ENCODE data around the gene ATG2B.
"Not testable (repeated sequence)": the region's sequence is repeated elsewhere in the genome, so short reads cannot be mapped to it uniquely, and the experiment has no call there.

ATG2B gene

GRCh38 chr14:96246539-96246847 is 116.6 kb downstream of the ATG2B start:
- H3K4me3 ChIP-seq (ENCODE audit: insufficient read depth, low read depth, low read length): no peak overlapping the region
- no peak overlapping the region for H3K27ac ChIP-seq (ENCODE audit: insufficient read depth, low read depth, low read length, poor library complexity, severe bottlenecking)
- H3K4me1 ChIP-seq (ENCODE audit: control insufficient read depth, insufficient read depth, low read length): no peaks in the 10 kb centered on the region
- H3K9me3 ChIP-seq (ENCODE audit: control insufficient read depth, low read length): no peaks in the 10 kb centered on the region
- 93 to 100% methylated on average over 1 of the region's 1 CpG for WGBS, 2 experiments
- no peaks in the 10 kb centered on the region for H3K27me3 ChIP-seq (ENCODE audit: control insufficient read depth, insufficient read depth, low read length, poor library complexity, severe bottlenecking)
- H3K36me3 ChIP-seq (ENCODE audit: control insufficient read depth, insufficient read depth, low read length): no peaks in the 10 kb centered on the region

DNA sequence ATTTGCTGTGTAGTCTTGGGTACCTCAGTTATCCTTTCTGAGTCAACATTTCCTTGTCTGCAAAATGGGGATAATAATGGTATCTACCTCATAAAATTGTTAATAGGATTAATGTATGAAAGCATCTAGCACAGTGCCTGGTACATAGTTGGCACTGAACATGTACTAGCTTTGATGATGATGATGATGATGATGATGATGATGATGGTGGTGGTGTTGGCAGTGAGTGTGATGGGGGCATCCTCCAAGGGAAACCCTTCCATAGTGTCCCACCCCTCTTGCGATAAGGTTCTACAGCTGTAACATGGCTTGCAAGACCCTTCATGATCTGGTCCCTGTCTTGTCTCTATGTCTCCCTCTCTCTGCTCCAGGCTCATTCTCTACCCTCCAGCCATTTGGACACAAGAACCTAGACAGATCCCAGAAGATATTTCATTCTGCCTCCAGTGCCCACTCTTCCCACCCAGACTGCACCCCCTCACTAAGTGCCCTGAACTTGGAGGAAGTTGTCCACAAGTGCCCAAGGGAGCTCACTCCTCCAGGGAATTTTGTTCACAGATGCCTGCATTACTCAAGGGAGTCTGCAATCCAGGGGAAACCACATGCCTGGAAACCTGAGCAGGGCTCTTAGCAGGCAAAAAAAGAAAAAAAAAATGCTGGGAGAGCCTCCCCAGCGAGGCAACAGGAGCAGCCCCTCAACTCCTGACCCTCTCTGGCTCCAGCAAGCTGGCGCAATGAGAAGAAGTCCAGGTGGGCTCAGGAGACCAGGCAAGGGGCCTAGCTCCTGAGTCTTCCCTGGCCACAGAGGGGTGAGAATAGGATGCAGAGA is 117.2 kb downstream of the ATG2B start:
- no peaks in the 10 kb centered on the region for H3K9me3 ChIP-seq (ENCODE audit: control insufficient read depth, low read length)
- H3K36me3 ChIP-seq (ENCODE audit: control insufficient read depth, insufficient read depth, low read length): no peaks in the 10 kb centered on the region
- H3K4me3 ChIP-seq (ENCODE audit: insufficient read depth, low read depth, low read length): no peak overlapping the region
- 92 to 95% methylated on average over 3 of the region's 3 CpGs for WGBS, 2 experiments
- H3K4me1 ChIP-seq (ENCODE audit: control insufficient read depth, insufficient read depth, low read length): no peaks in the 10 kb centered on the region
- no peaks in the 10 kb centered on the region for H3K27me3 ChIP-seq (ENCODE audit: control insufficient read depth, insufficient read depth, low read length, poor library complexity, severe bottlenecking)
- no peak overlapping the region for H3K27ac ChIP-seq (ENCODE audit: insufficient read depth, low read depth, low read length, poor library complexity, severe bottlenecking)

GRCh38 chr14:96245074-96245473 is 118.1 kb downstream of the ATG2B start:
- H3K4me3 ChIP-seq (ENCODE audit: insufficient read depth, low read depth, low read length); H3K36me3 ChIP-seq (ENCODE audit: control insufficient read depth, insufficient read depth, low read length); H3K4me1 ChIP-seq (ENCODE audit: control insufficient read depth, insufficient read depth, low read length); H3K9me3 ChIP-seq (ENCODE audit: control insufficient read depth, low read length); H3K27ac ChIP-seq (ENCODE audit: insufficient read depth, low read depth, low read length, poor library complexity, severe bottlenecking); H3K27me3 ChIP-seq (ENCODE audit: control insufficient read depth, insufficient read depth, low read length, poor library complexity, severe bottlenecking): not testable (repeated sequence)
- WGBS, 2 experiments: 94 to 98% methylated on average over 3 of the region's 3 CpGs

- 96 to 98% methylated on average over 5 of the region's 5 CpGs for whole genome bisulfite sequencing, 2 experiments
- no peaks in the 10 kb centered on the region for H3K9me3 ChIP-seq (ENCODE audit: control insufficient read depth, low read length)
- no peak overlapping the region for H3K4me3 ChIP-seq (ENCODE audit: insufficient read depth, low read depth, low read length)
- no peak overlapping the region for H3K27ac ChIP-seq (ENCODE audit: insufficient read depth, low read depth, low read length, poor library complexity, severe bottlenecking)
- no peaks in the 10 kb centered on the region for H3K4me1 ChIP-seq (ENCODE audit: control insufficient read depth, insufficient read depth, low read length)
- no peaks in the 10 kb centered on the region for H3K36me3 ChIP-seq (ENCODE audit: control insufficient read depth, insufficient read depth, low read length)
- H3K27me3 ChIP-seq (ENCODE audit: control insufficient read depth, insufficient read depth, low read length, poor library complexity, severe bottlenecking): no peaks in the 10 kb centered on the region
Observed at GRCh38 chr14:96243785-96244184, 119.4 kb downstream of the ATG2B start.

- H3K36me3 ChIP-seq (ENCODE audit: control insufficient read depth, insufficient read depth, low read length): no peaks in the 10 kb centered on the region
- WGBS, 2 experiments: 92 to 93% methylated on average over 10 of the region's 10 CpGs
- no peak overlapping the region for H3K27ac ChIP-seq (ENCODE audit: insufficient read depth, low read depth, low read length, poor library complexity, severe bottlenecking)
- no peaks in the 10 kb centered on the region for H3K27me3 ChIP-seq (ENCODE audit: control insufficient read depth, insufficient read depth, low read length, poor library complexity, severe bottlenecking)
- H3K4me1 ChIP-seq (ENCODE audit: control insufficient read depth, insufficient read depth, low read length): no peaks in the 10 kb centered on the region
- H3K9me3 ChIP-seq (ENCODE audit: control insufficient read depth, low read length): no peaks in the 10 kb centered on the region
- H3K4me3 ChIP-seq (ENCODE audit: insufficient read depth, low read depth, low read length): no peak overlapping the region
Observed at GRCh38 chr14:96242126-96242525, 121.0 kb downstream of the ATG2B start.

GRCh38 chr14:96240641-96241040 is 122.5 kb downstream of the ATG2B start:
- no peak overlapping the region for H3K4me3 ChIP-seq (ENCODE audit: insufficient read depth, low read depth, low read length)
- no peaks in the 10 kb centered on the region for H3K9me3 ChIP-seq (ENCODE audit: control insufficient read depth, low read length)
- no peaks in the 10 kb centered on the region for H3K27me3 ChIP-seq (ENCODE audit: control insufficient read depth, insufficient read depth, low read length, poor library complexity, severe bottlenecking)
- WGBS, 2 experiments: 96% methylated on average over 18 of the region's 18 CpGs
- H3K36me3 ChIP-seq (ENCODE audit: control insufficient read depth, insufficient read depth, low read length): no peaks in the 10 kb centered on the region
- no peak overlapping the region for H3K27ac ChIP-seq (ENCODE audit: insufficient read depth, low read depth, low read length, poor library complexity, severe bottlenecking)
- no peaks in the 10 kb centered on the region for H3K4me1 ChIP-seq (ENCODE audit: control insufficient read depth, insufficient read depth, low read length)

- WGBS, 2 experiments: 86 to 87% methylated on average over 9 of the region's 9 CpGs
- Histone ChIP-seq H3K4me3 (ENCODE audit: insufficient read depth, low read depth, low read length) (no peak overlapping the region), H3K27ac (ENCODE audit: insufficient read depth, low read depth, low read length, poor library complexity, severe bottlenecking) (no peak overlapping the region), H3K27me3 (ENCODE audit: control insufficient read depth, insufficient read depth, low read length, poor library complexity, severe bottlenecking) (no peaks in the 10 kb centered on the region), H3K4me1 (ENCODE audit: control insufficient read depth, insufficient read depth, low read length) (no peaks in the 10 kb centered on the region), H3K9me3 (ENCODE audit: control insufficient read depth, low read length) (no peaks in the 10 kb centered on the region), H3K36me3 (ENCODE audit: control insufficient read depth, insufficient read depth, low read length) (no peaks in the 10 kb centered on the region)
Observed at GRCh38 chr14:96239711-96240141, 123.4 kb downstream of the ATG2B start.

DNA sequence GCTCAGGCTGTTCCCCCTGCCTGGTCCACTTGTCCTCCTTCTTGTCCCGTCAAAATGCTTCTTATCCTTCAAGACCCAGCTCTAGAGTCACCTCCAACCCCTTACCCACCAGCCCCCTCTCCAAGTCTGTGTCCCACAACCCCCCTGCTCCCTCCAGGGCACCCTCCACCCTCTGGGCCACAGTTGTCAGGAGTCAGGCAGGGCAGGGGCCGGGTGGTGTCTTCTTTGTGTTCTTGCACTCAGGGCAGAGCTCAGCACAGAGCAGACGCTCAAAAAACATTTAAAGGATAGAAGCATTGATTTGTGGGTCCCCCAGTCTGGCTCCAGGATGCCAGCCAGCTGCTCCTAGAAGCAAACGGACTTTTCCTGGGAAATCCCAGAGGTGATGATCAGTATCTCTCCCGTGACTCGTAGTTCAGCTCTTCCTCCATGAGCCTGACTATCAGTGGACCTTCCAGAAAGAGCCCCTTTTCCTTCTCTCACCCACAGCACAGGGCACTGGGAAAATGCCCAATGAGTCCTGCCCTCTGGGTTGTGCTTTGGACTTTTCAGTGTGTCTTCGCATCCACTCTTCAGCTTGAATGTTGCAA is 124.4 kb downstream of the ATG2B start:
- no peaks in the 10 kb centered on the region for H3K9me3 ChIP-seq (ENCODE audit: control insufficient read depth, low read length)
- no peaks in the 10 kb centered on the region for H3K27me3 ChIP-seq (ENCODE audit: control insufficient read depth, insufficient read depth, low read length, poor library complexity, severe bottlenecking)
- H3K36me3 ChIP-seq (ENCODE audit: control insufficient read depth, insufficient read depth, low read length): no peaks in the 10 kb centered on the region
- H3K4me1 ChIP-seq (ENCODE audit: control insufficient read depth, insufficient read depth, low read length): no peaks in the 10 kb centered on the region
- H3K27ac ChIP-seq (ENCODE audit: insufficient read depth, low read depth, low read length, poor library complexity, severe bottlenecking): no peak overlapping the region
- H3K4me3 ChIP-seq (ENCODE audit: insufficient read depth, low read depth, low read length): no peak overlapping the region
- WGBS, 2 experiments: 90 to 92% methylated on average over 7 of the region's 7 CpGs

DNA sequence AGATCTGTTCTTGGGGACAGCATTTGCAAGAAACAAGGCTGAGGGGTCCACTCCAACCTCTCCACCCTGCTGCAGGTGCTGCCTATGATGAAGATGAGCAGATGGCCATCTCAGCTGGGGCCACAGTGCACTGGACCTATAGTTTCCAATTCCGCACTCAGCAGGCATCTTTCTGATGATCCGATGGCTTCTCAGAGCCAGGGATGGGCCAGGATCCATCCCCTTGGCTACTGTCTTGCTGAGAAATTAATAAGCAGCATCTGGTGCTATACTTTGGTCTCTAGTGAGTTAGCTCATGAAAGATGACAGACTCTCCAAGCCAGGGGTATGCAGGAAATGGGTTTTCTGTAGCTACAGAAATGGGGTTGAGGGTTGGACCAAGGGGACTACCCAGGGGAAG is 125.5 kb downstream of the ATG2B start:
- WGBS, 2 experiments: 94 to 99% methylated on average over 2 of the region's 2 CpGs
- Histone ChIP-seq H3K27ac (ENCODE audit: insufficient read depth, low read depth, low read length, poor library complexity, severe bottlenecking) (no peak overlapping the region), H3K9me3 (ENCODE audit: control insufficient read depth, low read length) (no peaks in the 10 kb centered on the region), H3K4me1 (ENCODE audit: control insufficient read depth, insufficient read depth, low read length) (no peaks in the 10 kb centered on the region), H3K4me3 (ENCODE audit: insufficient read depth, low read depth, low read length) (no peak overlapping the region), H3K36me3 (ENCODE audit: control insufficient read depth, insufficient read depth, low read length) (no peaks in the 10 kb centered on the region), H3K27me3 (ENCODE audit: control insufficient read depth, insufficient read depth, low read length, poor library complexity, severe bottlenecking) (no peaks in the 10 kb centered on the region)

GRCh38 chr14:96235426-96235825 is 127.7 kb downstream of the ATG2B start:
- Histone ChIP-seq H3K27me3 (ENCODE audit: control insufficient read depth, insufficient read depth, low read length, poor library complexity, severe bottlenecking) (no peaks in the 10 kb centered on the region), H3K36me3 (ENCODE audit: control insufficient read depth, insufficient read depth, low read length) (no peaks in the 10 kb centered on the region), H3K4me1 (ENCODE audit: control insufficient read depth, insufficient read depth, low read length) (no peaks in the 10 kb centered on the region), H3K9me3 (ENCODE audit: control insufficient read depth, low read length) (no peaks in the 10 kb centered on the region), H3K27ac (ENCODE audit: insufficient read depth, low read depth, low read length, poor library complexity, severe bottlenecking) (no peak overlapping the region), H3K4me3 (ENCODE audit: insufficient read depth, low read depth, low read length) (no peak overlapping the region)
- WGBS, 2 experiments: 84 to 85% methylated on average over 4 of the region's 4 CpGs

Measured in ectodermal cell (in vitro differentiated cells).